BLaER1 treated with 17β-estradiol and CSF1 and Interleukin-3, amounts not matched to agents 10 nM and 100 nM (cell line): ENCODE results near the gene SGCA.

ENCODE experiments used
- H3K27ac ChIP-seq, 11 experiments: shearing (Covaris generic); formaldehyde crosslinking; 2 replicates each; pipeline ENCODE4 v1.8.1; 2022
- H3K27me3 ChIP-seq, 11 experiments: shearing (Covaris generic); formaldehyde crosslinking; 2 replicates each; pipeline ENCODE4 v1.8.1; 2022
- H3K36me3 ChIP-seq, 11 experiments: shearing (Covaris generic); formaldehyde crosslinking; 2 replicates each; pipeline ENCODE4 v1.8.1; 2022
- H3K4me1 ChIP-seq, 10 experiments: shearing (Covaris generic); formaldehyde crosslinking; 2 replicates each; pipeline ENCODE4 v1.8.1; 2022
- H3K4me2 ChIP-seq, 11 experiments: shearing (Covaris generic); formaldehyde crosslinking; 2 replicates each; pipeline ENCODE4 v1.8.1; 2022
- H3K4me3 ChIP-seq, 10 experiments: shearing (Covaris generic); formaldehyde crosslinking; 2 replicates each; pipeline ENCODE4 v1.8.1; 2022
- H3K9ac ChIP-seq, 11 experiments: shearing (Covaris generic); formaldehyde crosslinking; 2 replicates each; pipeline ENCODE4 v1.8.1; 2022
- H3K9me3 ChIP-seq, 11 experiments: shearing (Covaris generic); formaldehyde crosslinking; replicated peaks in 1 of 11; 2 replicates each; pipeline ENCODE4 v1.8.1; 2022
- H4K20me1 ChIP-seq, 11 experiments: shearing (Covaris generic); formaldehyde crosslinking; 2 replicates each; pipeline ENCODE4 v1.8.1; 2022
- Cebpa-rat ChIP-seq, 11 experiments: shearing (Covaris generic); IDR thresholded peaks; 2 replicates each; pipeline ENCODE4 v1.8.1; 2022

Gene SGCA

DNA sequence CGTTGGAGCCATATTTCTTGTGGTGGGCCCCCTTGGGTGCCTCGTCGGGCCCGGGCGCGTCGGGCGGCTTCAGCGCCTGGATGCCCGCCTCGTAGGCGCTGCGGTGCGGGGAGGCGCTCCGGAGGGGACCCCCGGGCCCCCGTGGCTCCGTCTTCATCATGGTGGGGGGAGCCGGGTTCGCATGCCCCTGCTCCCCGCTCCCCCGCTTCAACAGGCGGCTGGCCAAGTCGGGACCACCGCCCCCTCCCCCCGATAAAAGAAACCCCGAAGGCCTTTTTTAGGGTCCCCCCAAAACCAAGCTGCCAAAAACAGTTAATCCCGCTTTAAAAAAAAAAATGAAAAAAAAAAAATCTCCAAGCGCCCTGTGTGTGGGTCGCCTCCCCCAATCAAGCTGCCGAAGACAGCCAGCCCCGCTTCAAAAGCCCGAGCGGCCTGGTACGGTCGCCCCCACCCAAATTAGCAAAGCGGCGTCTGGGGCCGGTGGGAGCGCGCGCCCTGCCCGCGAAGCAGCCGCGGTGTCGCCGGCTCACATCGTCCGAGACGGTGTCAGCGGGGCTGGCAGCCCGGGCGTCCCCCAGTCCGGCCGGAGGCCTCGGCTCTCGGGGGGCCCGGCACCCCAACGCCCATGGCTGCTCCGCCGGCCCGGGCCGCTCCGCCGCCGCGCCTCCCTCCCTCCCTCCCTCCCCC, 15.3 kb upstream of the SGCA start, which contains the start of gene PPP1R9B:
Gene PPP1R9B (minus strand): TSS at position 324 of the 687 bp plus-strand sequence. CDS start 164 bp downstream, at position 160.
- Histone ChIP-seq H3K36me3 (peaks cover 0 to 35% (median 27%) of the 10 kb centered on the region in 11 experiments; a peak in 18 of 22 replicates), H3K27me3 (no peaks in the 10 kb centered on the region), H3K4me2 (peak within 1 kb of the TSS; percentile 92 to 100 (median 98)), H3K27ac (peak within 1 kb of the TSS; percentile 88 to 97 (median 95)), H4K20me1 (peaks cover 25 to 49% (median 38%) of the 10 kb centered on the region in 11 experiments), H3K4me1 (peaks cover 49 to 71% (median 57%) of the 10 kb centered on the region in 10 experiments), H3K4me3 (peak within 1 kb of the TSS; percentile 93 to 100 (median 99)), H3K9me3 (no peaks in the 10 kb centered on the region), H3K9ac (peak within 1 kb of the TSS; percentile 94 to 99 (median 98))
- no peak for TF ChIP-seq Cebpa-rat (IDR thresholded peaks at IDR 0.05)

DNA sequence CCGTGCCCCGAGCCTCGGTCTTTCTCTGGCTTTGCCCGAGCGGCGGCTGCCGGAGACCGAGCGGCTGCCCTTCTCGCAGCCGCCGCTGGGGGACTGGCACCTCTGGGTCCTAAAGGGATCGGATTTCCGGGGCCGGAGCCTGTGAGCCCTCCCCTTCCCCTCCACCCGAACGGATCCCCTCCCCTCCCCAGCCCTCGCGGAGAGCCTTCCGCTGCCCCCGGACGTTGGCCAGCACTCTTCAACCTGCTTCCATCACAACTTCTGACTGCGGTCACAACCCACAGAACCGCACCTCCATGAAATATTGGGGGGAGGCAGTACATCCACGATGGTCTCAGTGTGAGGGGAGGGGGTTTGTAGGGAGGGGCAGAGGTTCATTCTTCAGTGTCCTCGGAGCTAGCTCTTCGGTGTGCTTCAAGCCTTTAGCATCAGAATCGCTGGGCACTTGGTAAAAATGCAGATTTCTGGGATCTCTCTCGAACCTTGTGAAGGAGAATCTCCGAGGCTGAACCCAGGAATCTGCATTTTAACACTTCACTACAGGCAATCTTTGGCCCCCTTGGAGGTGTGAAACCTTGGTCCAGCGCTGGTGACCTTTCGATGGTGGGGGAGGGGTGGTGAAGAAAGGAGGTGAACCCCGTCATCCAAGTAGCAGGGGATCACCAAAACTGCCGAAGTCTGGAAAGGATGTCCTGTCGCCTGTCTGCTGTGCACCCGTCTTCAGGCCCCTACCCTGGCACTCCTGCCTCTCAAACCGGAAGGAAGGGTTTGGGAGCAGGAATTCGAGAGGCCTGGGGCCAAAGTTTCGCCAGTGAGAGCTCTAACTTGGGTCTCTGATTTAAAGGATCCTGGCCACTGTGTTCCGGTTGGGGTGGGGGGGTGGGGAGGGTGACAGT, 14.5 kb upstream of the SGCA start:
- Histone ChIP-seq H3K36me3 (peaks cover 0 to 27% (median 19%) of the 10 kb centered on the region in 11 experiments; a peak in 16 of 22 replicates), H3K4me3 (peak overlapping the region; percentile 93 to 100 (median 99)), H4K20me1 (peaks cover 17 to 41% (median 30%) of the 10 kb centered on the region in 11 experiments), H3K9me3 (no peaks in the 10 kb centered on the region), H3K27me3 (no peaks in the 10 kb centered on the region), H3K4me1 (peaks cover 48 to 71% (median 56%) of the 10 kb centered on the region in 10 experiments), H3K27ac (peak overlapping the region; percentile 49 to 97 (median 95)), H3K9ac (peak overlapping the region; percentile 94 to 99 (median 98)), H3K4me2 (peak overlapping the region; percentile 81 to 98 (median 96))
- TF ChIP-seq Cebpa-rat (IDR thresholded peaks at IDR 0.05) = no peak

DNA sequence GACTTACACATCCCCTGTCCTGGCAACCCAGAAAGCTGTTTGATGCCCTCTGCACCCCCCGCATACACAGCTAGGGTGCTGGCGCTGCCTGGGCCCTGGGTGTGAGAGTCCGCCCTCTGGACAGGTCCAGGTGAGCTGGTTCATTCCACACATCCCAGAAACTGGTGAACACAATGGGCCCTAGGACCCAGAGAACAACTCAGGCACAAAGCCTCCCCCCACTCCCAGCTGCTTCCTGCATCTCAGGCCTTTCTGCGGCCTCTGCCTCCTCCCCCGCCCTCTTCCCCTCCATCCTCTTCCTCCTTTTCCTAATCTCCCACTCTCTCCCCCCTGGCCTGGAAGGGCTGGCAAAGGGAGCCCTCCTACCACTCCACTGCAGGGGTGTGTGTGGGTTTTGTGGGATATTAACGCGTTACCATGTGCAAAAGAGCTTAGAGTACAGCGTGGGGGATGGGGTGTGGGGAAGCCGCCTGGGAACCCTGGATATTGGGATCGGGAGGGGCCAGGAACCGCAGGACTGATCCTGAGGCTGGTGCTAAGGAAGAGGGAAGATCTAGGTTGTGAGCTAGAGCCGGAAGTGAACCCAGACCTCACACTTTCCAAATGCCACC, 13.8 kb upstream of the SGCA start:
- no peak for TF ChIP-seq Cebpa-rat (IDR thresholded peaks at IDR 0.05)
- peaks cover 0 to 21% (median 12%) of the 10 kb centered on the region in 11 experiments; a peak in 14 of 22 replicates for H3K36me3 ChIP-seq
- H3K4me2 ChIP-seq = peak overlapping the region; percentile 81 to 98 (median 96)
- H3K9me3 ChIP-seq = no peaks in the 10 kb centered on the region
- peaks cover 10 to 34% (median 22%) of the 10 kb centered on the region in 11 experiments for H4K20me1 ChIP-seq
- peak overlapping the region; percentile 58 to 97 (median 95) for H3K27ac ChIP-seq
- H3K4me1 ChIP-seq = peaks cover 42 to 63% (median 49%) of the 10 kb centered on the region in 10 experiments
- H3K9ac ChIP-seq = peak overlapping the region; percentile 66 to 99 (median 98); a peak in 21 of 22 replicates
- no peaks in the 10 kb centered on the region for H3K27me3 ChIP-seq
- peak overlapping the region; percentile 93 to 100 (median 99) for H3K4me3 ChIP-seq

DNA sequence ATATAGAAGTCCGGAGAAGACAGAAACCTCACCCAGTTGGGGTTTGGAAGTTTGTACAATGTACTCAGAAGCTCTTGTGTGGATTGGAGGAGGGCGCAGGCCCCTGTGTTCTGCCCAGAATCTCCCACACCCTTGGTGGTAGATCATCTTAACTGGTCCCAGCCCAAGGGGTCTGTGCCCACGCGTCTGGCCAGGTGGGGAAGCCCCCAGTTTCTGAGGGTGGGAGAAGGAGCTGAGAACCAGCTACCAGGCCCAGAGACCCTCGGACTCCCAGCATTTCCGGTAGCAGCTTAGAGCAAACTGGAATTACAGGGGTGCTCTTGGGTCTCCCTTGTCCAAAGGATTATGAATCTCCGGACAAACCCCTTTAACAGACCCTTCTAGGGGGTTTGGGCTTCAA, 13.1 kb upstream of the SGCA start:
- Histone ChIP-seq H3K4me3 (peak overlapping the region in 4 of 10 experiments; percentile 96 to 100 (median 99); a peak in 3 of 20 replicates), H3K27me3 (no peaks in the 10 kb centered on the region), H3K4me2 (peak overlapping the region; percentile 81 to 98 (median 96)), H4K20me1 (peaks cover 3 to 27% (median 16%) of the 10 kb centered on the region in 11 experiments; a peak in 19 of 22 replicates), H3K9me3 (no peaks in the 10 kb centered on the region), H3K9ac (peak overlapping the region in 5 of 11 experiments; percentile 97 to 99 (median 99); a peak in 5 of 22 replicates), H3K27ac (peak overlapping the region; percentile 7 to 97 (median 95); a peak in 18 of 22 replicates), H3K36me3 (peaks cover 0 to 14% (median 7%) of the 10 kb centered on the region in 11 experiments; a peak in 13 of 22 replicates), H3K4me1 (peaks cover 41 to 56% (median 45%) of the 10 kb centered on the region in 10 experiments)
- no peak for TF ChIP-seq Cebpa-rat (IDR thresholded peaks at IDR 0.05)

DNA sequence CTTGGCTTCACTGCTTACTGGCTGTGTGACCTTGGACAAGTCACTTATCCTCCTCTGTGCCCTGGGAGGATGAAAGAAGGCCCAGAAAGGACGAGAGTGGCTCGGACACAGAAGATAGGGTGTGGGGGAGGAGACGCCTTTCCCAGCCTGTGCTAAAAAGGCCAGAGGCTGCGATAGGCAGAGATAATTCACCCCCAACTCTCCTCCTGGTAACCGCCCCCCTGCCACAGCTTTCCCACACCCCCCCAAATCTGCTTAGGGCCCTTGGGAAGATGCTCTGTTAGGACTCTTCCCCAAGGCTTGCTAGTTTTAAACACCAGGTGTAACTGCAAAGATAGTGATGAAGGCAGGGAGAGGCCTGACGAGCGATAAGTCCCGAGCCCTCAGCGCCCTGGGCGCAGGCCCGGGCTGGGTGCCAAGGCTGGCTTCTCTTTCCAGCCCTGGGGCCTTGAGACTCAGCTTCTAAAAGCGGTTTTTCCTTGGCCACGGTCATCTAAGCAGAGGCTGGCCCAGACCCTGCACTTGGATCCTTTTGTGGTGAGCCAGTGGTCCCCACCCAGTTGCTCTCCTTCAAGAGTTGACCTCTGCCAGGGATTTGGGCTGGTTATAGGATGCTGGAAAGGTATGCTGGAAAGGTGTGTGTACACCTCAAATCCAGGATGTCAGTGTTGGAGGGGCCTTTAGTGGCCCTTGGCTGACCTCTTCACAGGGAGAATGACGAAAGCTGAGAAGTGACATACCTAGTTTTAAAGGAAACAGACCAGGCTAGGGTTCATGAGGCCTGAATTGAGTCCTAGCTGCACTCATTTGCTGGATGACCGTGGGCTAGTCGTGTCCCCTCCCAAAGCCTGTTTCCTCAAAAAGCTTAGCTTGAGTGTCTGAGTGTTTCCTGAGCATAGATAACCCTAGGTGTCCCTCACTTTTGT, 11.9 kb upstream of the SGCA start:
- Histone ChIP-seq H3K27ac (peak overlapping the region in 7 of 11 experiments; percentile 14 to 97 (median 83); a peak in 12 of 22 replicates), H3K4me3 (no peak overlapping the region), H3K27me3 (no peaks in the 10 kb centered on the region), H4K20me1 (peaks cover 0 to 16% (median 9%) of the 10 kb centered on the region in 11 experiments; a peak in 9 of 22 replicates), H3K36me3 (peaks cover 0 to 10% (median 7%) of the 10 kb centered on the region in 11 experiments; a peak in 12 of 22 replicates), H3K4me1 (peaks cover 41 to 60% (median 45%) of the 10 kb centered on the region in 10 experiments), H3K9me3 (no peaks in the 10 kb centered on the region), H3K9ac (no peak overlapping the region), H3K4me2 (peak overlapping the region in 10 of 11 experiments; percentile 78 to 98 (median 96); a peak in 21 of 22 replicates)
- TF ChIP-seq Cebpa-rat (IDR thresholded peaks at IDR 0.05) = no peak

DNA sequence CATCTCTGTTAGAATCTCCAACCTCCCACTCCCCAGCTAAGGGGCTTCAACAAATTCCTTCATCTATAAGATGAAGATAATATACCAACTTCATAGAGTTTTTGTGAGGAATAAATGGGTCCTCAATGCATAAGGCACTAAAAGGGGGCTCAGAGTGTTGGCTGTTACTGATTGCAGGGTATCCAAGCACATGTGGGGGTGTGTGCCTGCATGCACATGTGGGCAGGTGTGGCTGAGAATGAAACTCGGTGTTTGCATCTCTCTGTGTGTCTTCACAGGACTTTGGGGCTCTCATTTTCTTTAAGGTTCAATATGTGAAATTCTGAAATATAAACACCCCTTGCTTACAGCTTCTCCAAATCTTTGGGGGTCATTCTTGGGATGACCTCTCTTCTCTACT, 11.2 kb upstream of the SGCA start:
- H3K9me3 ChIP-seq = no peaks in the 10 kb centered on the region
- H3K4me3 ChIP-seq = no peak overlapping the region
- peak overlapping the region in 6 of 11 experiments; percentile 20 to 95 (median 52); a peak in 10 of 22 replicates for H3K27ac ChIP-seq
- H3K36me3 ChIP-seq = peaks cover 0 to 5% (median 2%) of the 10 kb centered on the region in 11 experiments; a peak in 9 of 22 replicates
- peaks cover 0 to 10% (median 6%) of the 10 kb centered on the region in 11 experiments; a peak in 9 of 22 replicates for H4K20me1 ChIP-seq
- H3K27me3 ChIP-seq = no peaks in the 10 kb centered on the region
- H3K4me1 ChIP-seq = peaks cover 41 to 60% (median 45%) of the 10 kb centered on the region in 10 experiments
- no peak for TF ChIP-seq Cebpa-rat (IDR thresholded peaks at IDR 0.05)
- H3K9ac ChIP-seq = peak overlapping the region in 8 of 11 experiments; percentile 11 to 66 (median 53); a peak in 8 of 22 replicates
- H3K4me2 ChIP-seq = peak overlapping the region; percentile 76 to 98 (median 96)

DNA sequence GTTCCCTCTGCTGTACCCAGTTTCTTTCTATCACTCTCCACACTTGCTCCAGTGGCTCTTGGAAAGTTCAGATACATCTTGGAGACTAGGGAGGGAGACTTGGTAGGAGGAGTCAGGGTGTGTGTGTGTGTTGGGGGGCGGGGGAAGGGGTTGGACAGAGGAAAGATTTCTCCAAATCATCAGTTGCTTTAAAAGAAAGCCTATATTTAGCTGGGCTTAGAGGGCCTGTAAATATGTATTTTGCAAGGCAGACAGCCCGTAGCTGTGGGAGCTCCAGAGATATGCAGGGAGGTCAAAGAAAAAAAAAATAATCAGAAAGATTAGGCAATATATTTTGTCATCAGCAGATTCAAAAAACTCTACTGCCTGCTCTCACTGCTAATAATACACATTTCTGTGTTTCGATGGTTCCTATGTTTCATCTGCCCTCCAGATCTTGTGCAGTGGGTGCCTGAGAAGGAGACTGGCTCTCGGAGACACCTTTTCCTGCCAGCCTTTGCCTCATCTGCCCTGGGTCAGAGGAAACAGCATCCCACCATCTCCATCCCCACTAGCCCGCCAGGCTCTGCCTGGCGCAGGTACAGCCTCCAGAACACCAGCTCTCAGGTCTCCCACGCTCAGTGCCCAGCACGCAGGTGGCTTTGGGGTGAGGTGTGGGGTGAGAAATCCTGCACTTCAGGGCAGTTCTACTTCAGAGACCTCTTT, 10.5 kb upstream of the SGCA start:
- TF ChIP-seq Cebpa-rat (IDR thresholded peaks at IDR 0.05) = no peak
- H3K36me3 ChIP-seq = no peaks in the 10 kb centered on the region
- H3K27ac ChIP-seq = peak overlapping the region in 9 of 11 experiments; percentile 16 to 60 (median 50); a peak in 15 of 22 replicates
- peak overlapping the region; percentile 76 to 98 (median 96) for H3K4me2 ChIP-seq
- H3K9me3 ChIP-seq = no peaks in the 10 kb centered on the region
- H3K4me3 ChIP-seq = no peak overlapping the region
- H3K9ac ChIP-seq = peak overlapping the region in 10 of 11 experiments; percentile 1 to 66 (median 48); a peak in 15 of 22 replicates
- H4K20me1 ChIP-seq = peaks cover 0 to 4% (median 0%) of the 10 kb centered on the region in 11 experiments; a peak in 8 of 22 replicates
- H3K27me3 ChIP-seq = no peaks in the 10 kb centered on the region
- H3K4me1 ChIP-seq = peaks cover 41 to 60% (median 45%) of the 10 kb centered on the region in 10 experiments
